DMS79 treated with DMSO at 0.1 percent for 48 hours (cell line): ENCODE results near the gene CDC34.

Experiments
- DNase-seq: peaks from one replicate; lab custom pipeline; 2025; lab: John Stamatoyannopoulos, UW

CDC34 gene

GRCh38 chr19:588741-589692, 57.5 kb downstream of the CDC34 start:
- peak; percentile 51 for DNase-seq

GRCh38 chr19:589693-590395, 58.3 kb downstream of the CDC34 start, which contains the start of gene HCN2:
TSS of gene HCN2 (plus strand) at chr19:589881. CDS start at chr19:589946, 65 bp downstream.
- no peak for DNase-seq

- no peak for DNase-seq
Observed at GRCh38 chr19:590396-590745, 58.8 kb downstream of the CDC34 start.

- DNase-seq: no peak
Observed at GRCh38 chr19:590750-591098, 59.2 kb downstream of the CDC34 start.

GRCh38 chr19:591099-591958, 59.8 kb downstream of the CDC34 start:
- no peak for DNase-seq
